Right lung (tissue), 5 donors: ENCODE results near the gene KLC4. TPM values are rescaled to one million over a fixed set of nuclear protein-coding genes. Genes with fewer than 3 reads are reported as not detected.
A peak's percentile ranks its signal among the peaks of the same experiment; 100 is the strongest.

Experiments
- DNase-seq, 2 donors: peaks; one replicate each; pipeline ENCODE4 v3.0.0-alpha.2; 2013
- polyA plus RNA-seq, 5 donors: library from polyadenylated mRNA; unstranded; fragments of 120-200 nt; gene quantifications; one replicate each; pipeline versions ENCODE4 v1.2.1 to v1.2.3, GENCODE V29; 2013; ENCODE audit warnings: inconsistent platforms in 1 of 5, low replicate concordance in 1 of 5; ENCODE audit not compliant: insufficient read length in 5 of 5, insufficient read depth in 1 of 5

KLC4 gene
- polyA plus RNA-seq, 5 donors = 44.0 to 59.8 (median 45.1) TPM

DNA sequence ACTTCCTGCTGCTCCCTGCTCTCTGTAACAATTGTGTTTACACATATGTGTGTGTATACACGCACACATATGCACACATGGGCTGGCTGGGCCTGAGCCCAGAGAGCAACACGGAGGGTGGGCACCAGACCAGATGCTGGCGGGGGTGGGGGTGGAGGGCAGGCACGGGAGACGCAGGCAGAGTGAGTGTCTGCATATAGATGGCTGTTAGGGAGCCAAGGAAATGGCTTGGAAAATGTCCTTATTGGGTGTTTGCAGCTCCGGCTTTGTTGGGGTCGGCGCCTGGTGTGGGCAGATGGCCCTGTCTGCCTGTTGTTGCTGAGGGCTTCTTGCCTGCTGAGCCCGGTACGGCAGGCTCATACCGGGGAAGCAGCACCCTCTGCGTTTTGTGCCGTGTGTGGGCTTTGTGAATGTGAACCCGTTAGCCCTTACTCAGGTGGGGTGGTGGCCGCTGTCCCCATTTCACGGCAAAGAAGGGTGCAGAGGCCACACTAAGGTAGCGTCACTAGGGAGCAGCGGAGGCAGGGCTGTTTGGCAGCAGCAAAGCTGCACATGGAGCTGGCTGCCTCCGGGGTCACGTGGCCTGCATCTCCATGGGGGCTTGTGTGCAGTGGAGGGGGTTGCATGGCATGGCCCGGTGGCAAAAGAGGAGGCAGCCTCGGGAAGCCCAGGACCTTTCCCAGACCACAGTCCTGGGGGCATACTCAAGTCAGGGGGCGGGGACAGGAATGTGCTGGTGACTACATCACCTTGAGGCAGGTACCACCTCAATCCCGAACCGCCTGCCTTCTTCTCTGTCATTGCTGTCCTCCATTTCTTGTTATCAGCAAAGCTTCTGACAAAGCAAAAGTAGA lies 64.3 kb downstream of the KLC4 start:
- peak; percentile 85 to 86 for DNase-seq

DNA sequence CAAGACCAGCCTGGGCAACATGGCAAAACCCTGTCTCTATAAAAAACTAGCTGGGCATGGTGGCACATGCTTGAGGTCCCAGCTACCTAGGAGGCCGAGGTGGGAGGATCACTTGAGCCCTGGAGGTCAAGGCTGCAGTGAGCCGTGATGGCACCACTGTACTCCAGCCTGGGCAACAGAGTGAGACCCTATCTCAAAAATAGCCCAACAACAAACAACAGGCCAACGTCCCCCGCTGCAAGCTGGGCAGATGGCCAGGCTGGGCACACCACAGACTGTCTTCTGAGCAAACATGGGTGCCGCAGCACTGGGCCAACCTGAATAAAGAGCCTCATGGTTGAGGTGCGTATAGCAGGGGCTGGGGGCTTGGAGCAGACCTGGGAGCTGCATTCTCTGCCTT lies 65.0 kb downstream of the KLC4 start:
- DNase-seq = no peak

Other genes starting within 250 kb of the KLC4 start
- 100 to 1,000 TPM in 4 of 5 donors, 10 to 100 TPM in 1; 95.2 to 119 (median 111) TPM for gene RPL7L1, start 180.0 kb upstream of the KLC4 start, polyA plus RNA-seq
- gene PTCRA, start 143.6 kb upstream of the KLC4 start, polyA plus RNA-seq = 1 to 10 TPM in 1 of 5 donors, under 1 TPM in 4; 0.28 to 1.1 (median 0.55) TPM
- 10 to 100 TPM; 47.1 to 73.0 (median 66.2) TPM for gene CNPY3, start 130.2 kb upstream of the KLC4 start, polyA plus RNA-seq
- gene GNMT, start 98.9 kb upstream of the KLC4 start, polyA plus RNA-seq = 1 to 10 TPM in 4 of 5 donors, under 1 TPM in 1; 0.83 to 1.6 (median 1.3) TPM
- 10 to 100 TPM; 12.8 to 23.9 (median 17.8) TPM for gene PEX6, start 80.5 kb upstream of the KLC4 start, polyA plus RNA-seq
- 10 to 100 TPM; 60.3 to 71.3 (median 64.4) TPM for gene PPP2R5D, start 75.1 kb upstream of the KLC4 start, polyA plus RNA-seq
- 10 to 100 TPM; 77.5 to 90.4 (median 86.1) TPM for gene MEA1, start 45.7 kb upstream of the KLC4 start, polyA plus RNA-seq
- 100 to 1,000 TPM in 3 of 5 donors, 10 to 100 TPM in 2; 94.1 to 113 (median 101) TPM for gene KLHDC3, start 45.4 kb upstream of the KLC4 start, polyA plus RNA-seq
- 10 to 100 TPM; 45.7 to 51.6 (median 50.2) TPM for gene RRP36, start 38.0 kb upstream of the KLC4 start, polyA plus RNA-seq
- 10 to 100 TPM; 33.6 to 51.1 (median 42.4) TPM for gene CUL7, start 5.8 kb upstream of the KLC4 start, polyA plus RNA-seq
- gene MRPL2, start 197 bp upstream of the KLC4 start, polyA plus RNA-seq = 10 to 100 TPM; 35.8 to 54.1 (median 43.8) TPM
- 100 to 1,000 TPM; 232 to 304 (median 271) TPM for gene PTK7, start 16.7 kb downstream of the KLC4 start, polyA plus RNA-seq
- gene SRF, start 111.6 kb downstream of the KLC4 start, polyA plus RNA-seq = 10 to 100 TPM; 20.5 to 31.5 (median 27.1) TPM
- gene CUL9, start 122.6 kb downstream of the KLC4 start, polyA plus RNA-seq = 10 to 100 TPM; 32.2 to 40.3 (median 37.6) TPM
- gene DNPH1, start 169.8 kb downstream of the KLC4 start, polyA plus RNA-seq = 10 to 100 TPM; 21.3 to 44.9 (median 28.6) TPM
- gene TTBK1, start 183.8 kb downstream of the KLC4 start, polyA plus RNA-seq = under 1 TPM; 0.27 to 0.87 (median 0.56) TPM
- under 1 TPM in 4 of 5 donors, not detected in 1; 0.17 to 0.39 (median 0.24) TPM for gene SLC22A7, start 238.6 kb downstream of the KLC4 start, polyA plus RNA-seq
- 1 to 10 TPM; 3.1 to 6.2 (median 3.9) TPM for gene CRIP3, start 249.2 kb downstream of the KLC4 start, polyA plus RNA-seq